ENCODE measurements around the gene MIA2.

DNA sequence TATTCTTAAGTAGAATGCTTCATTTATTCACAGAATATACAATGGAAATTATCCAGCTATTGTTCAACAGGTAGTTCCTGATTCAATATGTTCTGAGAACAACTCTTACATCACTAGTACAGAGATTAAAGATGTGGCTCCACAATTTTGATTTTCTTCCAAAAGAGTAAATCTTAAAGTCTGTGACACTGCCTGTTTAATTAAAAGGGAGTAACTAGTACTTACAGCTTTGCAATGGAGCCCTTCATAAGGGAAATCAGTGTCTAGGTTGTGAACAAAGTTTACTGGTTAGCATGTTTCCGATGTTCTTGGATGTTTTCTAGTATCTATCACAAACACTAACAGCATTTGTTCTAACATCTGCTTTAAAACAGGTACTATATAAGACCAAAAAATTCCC, 30.8 kb downstream of the MIA2 start:
- no peak for TF ChIP-seq POLR2A (IDR thresholded peaks at IDR 0.05)
- TF ChIP-seq, protein P1, sequence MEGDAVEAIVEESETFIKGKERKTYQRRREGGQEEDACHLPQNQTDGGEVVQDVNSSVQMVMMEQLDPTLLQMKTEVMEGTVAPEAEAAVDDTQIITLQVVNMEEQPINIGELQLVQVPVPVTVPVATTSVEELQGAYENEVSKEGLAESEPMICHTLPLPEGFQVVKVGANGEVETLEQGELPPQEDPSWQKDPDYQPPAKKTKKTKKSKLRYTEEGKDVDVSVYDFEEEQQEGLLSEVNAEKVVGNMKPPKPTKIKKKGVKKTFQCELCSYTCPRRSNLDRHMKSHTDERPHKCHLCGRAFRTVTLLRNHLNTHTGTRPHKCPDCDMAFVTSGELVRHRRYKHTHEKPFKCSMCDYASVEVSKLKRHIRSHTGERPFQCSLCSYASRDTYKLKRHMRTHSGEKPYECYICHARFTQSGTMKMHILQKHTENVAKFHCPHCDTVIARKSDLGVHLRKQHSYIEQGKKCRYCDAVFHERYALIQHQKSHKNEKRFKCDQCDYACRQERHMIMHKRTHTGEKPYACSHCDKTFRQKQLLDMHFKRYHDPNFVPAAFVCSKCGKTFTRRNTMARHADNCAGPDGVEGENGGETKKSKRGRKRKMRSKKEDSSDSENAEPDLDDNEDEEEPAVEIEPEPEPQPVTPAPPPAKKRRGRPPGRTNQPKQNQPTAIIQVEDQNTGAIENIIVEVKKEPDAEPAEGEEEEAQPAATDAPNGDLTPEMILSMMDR (IDR thresholded peaks at IDR 0.05), result no peak

Measured in ovary (tissue), 3 donors.